ENCODE data around the gene PNPLA2.

The PNPLA2 gene

GRCh38 chr11:819129-819931 is 616 bp downstream of the PNPLA2 start:
- DNase-seq (ENCODE audit: extremely low read depth, low read depth): peak; percentile 56
- TF ChIP-seq CTCF (IDR thresholded peaks at IDR 0.05; ENCODE audit: low read depth, low read length): no peak

- no peak for DNase-seq (ENCODE audit: extremely low read depth, low read depth)
- no peak for TF ChIP-seq CTCF (IDR thresholded peaks at IDR 0.05; ENCODE audit: low read depth, low read length)
Measured at GRCh38 chr11:819943-820649, 1.4 kb downstream of the PNPLA2 start.

- no peak for TF ChIP-seq CTCF (IDR thresholded peaks at IDR 0.05; ENCODE audit: low read depth, low read length)
- DNase-seq (ENCODE audit: extremely low read depth, low read depth): no peak
Measured at GRCh38 chr11:820655-821511, 2.2 kb downstream of the PNPLA2 start.

GRCh38 chr11:821512-822371 is 3.0 kb downstream of the PNPLA2 start:
- DNase-seq (ENCODE audit: extremely low read depth, low read depth): no peak
- TF ChIP-seq CTCF (IDR thresholded peaks at IDR 0.05; ENCODE audit: low read depth, low read length): no peak

- no peak for DNase-seq (ENCODE audit: extremely low read depth, low read depth)
- no peak for TF ChIP-seq CTCF (IDR thresholded peaks at IDR 0.05; ENCODE audit: low read depth, low read length)
Measured at GRCh38 chr11:823441-824291, 5.0 kb downstream of the PNPLA2 start.

- no peak for DNase-seq (ENCODE audit: extremely low read depth, low read depth)
- no peak for TF ChIP-seq CTCF (IDR thresholded peaks at IDR 0.05; ENCODE audit: low read depth, low read length)
Measured at GRCh38 chr11:824292-824880, 5.7 kb downstream of the PNPLA2 start.
